ENCODE measurements around the gene ZKSCAN8.

The ZKSCAN8 gene

DNA sequence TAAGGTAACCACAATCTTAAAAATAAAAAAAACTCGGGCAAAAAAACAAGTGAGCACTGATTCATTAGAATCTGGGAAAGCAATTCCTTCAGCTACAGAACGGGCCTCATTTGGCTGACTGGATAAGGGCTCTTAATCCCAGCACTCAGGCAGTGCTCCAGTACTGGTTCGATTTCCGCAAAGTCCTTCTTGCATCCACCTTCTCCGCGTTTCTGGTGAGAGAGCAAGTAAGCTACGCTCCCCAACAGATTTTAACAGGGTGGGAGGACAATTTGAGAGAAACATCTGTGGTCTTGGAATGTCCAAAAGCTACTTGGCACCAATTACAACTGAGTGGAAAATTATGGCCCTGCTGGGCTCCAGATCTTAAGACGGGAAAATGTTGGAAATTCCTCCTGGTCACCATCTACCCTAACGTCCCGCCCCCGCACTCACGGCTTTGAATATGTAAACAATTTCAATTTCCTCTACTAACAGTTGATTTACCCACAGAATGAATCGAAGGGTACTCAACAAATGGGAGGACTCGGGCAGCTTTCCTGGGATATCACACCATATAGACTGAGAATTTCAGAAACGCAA, 65.3 kb downstream of the ZKSCAN8 start:
- no peak for DNase-seq (ENCODE audit: low spot score)

DNA sequence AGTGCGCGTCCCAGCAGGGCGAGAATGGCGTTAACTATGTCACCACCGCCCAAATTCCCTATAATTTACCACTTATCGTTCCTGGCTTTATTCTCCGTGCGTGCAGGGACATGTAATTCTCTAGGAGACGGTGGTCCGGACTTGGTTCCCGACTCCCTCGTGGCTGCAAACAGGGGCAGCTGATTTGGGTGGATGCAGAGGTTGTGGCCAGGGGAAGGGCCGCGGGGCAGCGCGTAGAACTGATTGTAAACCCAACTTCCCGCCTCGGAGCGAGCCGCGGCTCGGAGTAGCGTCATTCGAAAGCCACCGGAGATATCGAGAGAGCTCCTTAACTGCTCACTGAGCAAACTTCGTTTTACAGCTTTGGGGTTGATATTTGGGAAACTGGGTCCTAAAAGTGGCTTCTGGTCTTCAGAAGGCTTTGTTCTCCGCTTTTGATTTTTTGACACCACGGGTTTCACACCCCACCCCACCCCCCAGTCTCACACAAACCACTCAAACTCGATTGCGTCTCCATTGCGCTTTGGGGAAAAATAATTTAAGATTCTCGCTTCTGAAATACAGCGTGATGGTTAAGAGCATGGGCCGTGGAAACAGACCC, 65.9 kb downstream of the ZKSCAN8 start:
- peak; percentile 41 for DNase-seq (ENCODE audit: low spot score)

DNA sequence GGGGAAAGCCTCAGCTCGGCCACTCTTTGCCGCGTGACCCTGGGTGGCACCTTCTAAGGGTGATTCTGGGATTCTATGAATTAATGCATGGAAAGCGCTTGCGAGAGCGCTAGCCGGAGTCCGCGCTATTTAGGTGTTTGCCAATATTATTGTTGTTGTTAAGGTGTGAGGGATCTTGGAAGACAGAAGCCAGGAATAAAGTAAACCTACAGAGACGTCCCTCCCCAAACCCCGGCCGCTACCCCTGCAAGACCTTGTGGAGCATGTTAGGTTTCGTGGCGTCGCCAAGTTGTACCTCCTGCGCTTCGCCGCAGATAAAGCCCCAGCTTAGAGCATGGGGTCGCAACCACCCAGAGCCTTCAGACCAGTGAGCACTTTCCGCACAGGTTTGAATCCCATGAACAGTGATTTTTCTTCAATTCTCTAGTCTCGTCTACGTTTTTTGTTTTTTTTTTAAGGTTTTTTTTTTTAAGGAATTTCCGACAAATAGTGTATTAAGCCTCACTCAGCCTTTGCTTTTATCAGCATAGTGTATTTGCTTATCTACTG, 66.5 kb downstream of the ZKSCAN8 start:
- no peak for DNase-seq (ENCODE audit: low spot score)
